Activated CD4-positive, CD25-positive, alpha-beta regulatory T cell treated with anti-CD3 and anti-CD28 coated beads, Interleukin-2, amount 50 U/mL, for 16 hours (primary cell): ENCODE results near the gene ADAM10.
A peak's percentile ranks its signal among the peaks of the same experiment; 100 is the strongest.
"Not testable (repeated sequence)": the region's sequence is repeated elsewhere in the genome, so short reads cannot be mapped to it uniquely, and the experiment has no call there.

Experiments
- DNase-seq: peaks from one replicate; pipeline ENCODE4 v3.0.0-alpha.2; 2020; ENCODE audit warnings: low read depth, low spot score

ADAM10 gene

GRCh38 chr15:58749532-58750337, at the start of gene ADAM10:
TSS of gene ADAM10 (minus strand) at chr15:58749707. CDS start at chr15:58749534, 173 bp downstream.
- peak; percentile 95 for DNase-seq

GRCh38 chr15:58797505-58797904, 48.0 kb upstream of the ADAM10 start:
- no peak for DNase-seq

GRCh38 chr15:58795825-58796224, 46.3 kb upstream of the ADAM10 start:
- DNase-seq: no peak

- no peak for DNase-seq
These were observed 44.4 kb upstream of the ADAM10 start for GRCh38 chr15:58793862-58794261.

GRCh38 chr15:58788056-58788710, 38.7 kb upstream of the ADAM10 start:
- DNase-seq: no peak

GRCh38 chr15:58785355-58785754, 35.8 kb upstream of the ADAM10 start:
- DNase-seq: no peak

GRCh38 chr15:58779554-58779953, 30.0 kb upstream of the ADAM10 start:
- DNase-seq: no peak

- DNase-seq: no peak
These were observed 27.6 kb upstream of the ADAM10 start for GRCh38 chr15:58777107-58777506.

- DNase-seq: no peak
These were observed 25.9 kb upstream of the ADAM10 start for GRCh38 chr15:58775402-58775801.

GRCh38 chr15:58773024-58773423, 23.5 kb upstream of the ADAM10 start:
- DNase-seq: no peak

GRCh38 chr15:58771621-58772250, 22.2 kb upstream of the ADAM10 start:
- DNase-seq: no peak

- DNase-seq: peak; percentile 86
These were observed 21.5 kb upstream of the ADAM10 start, which contains the start of gene MINDY2 for GRCh38 chr15:58770857-58771620. TSS of gene MINDY2 (plus strand) at chr15:58771302. CDS start at chr15:58771396, 94 bp downstream.

GRCh38 chr15:58770519-58770856, 21.0 kb upstream of the ADAM10 start:
- no peak for DNase-seq

- not testable (repeated sequence) for DNase-seq
These were observed 19.1 kb upstream of the ADAM10 start for GRCh38 chr15:58768601-58769004.

GRCh38 chr15:58766290-58766689, 16.8 kb upstream of the ADAM10 start:
- no peak for DNase-seq

- no peak for DNase-seq
These were observed 15.0 kb upstream of the ADAM10 start for GRCh38 chr15:58764468-58764867.

- DNase-seq: no peak
These were observed 13.2 kb upstream of the ADAM10 start for GRCh38 chr15:58762731-58763130.

- no peak for DNase-seq
These were observed 12.8 kb upstream of the ADAM10 start for GRCh38 chr15:58762285-58762684.

GRCh38 chr15:58761010-58761388, 11.5 kb upstream of the ADAM10 start:
- no peak for DNase-seq

GRCh38 chr15:58760385-58761009, 11.0 kb upstream of the ADAM10 start:
- DNase-seq: no peak

- no peak for DNase-seq
These were observed 8.6 kb upstream of the ADAM10 start for GRCh38 chr15:58758141-58758540.
